ENCODE measurements around the gene SERINC4. TPM values are rescaled to one million over a fixed set of nuclear protein-coding genes. Genes with fewer than 3 reads are reported as not detected.
A peak's percentile ranks its signal among the peaks of the same experiment; 100 is the strongest.

Gene SERINC4
- total and polyA plus RNA-seq, 2 of the 4 experiments (the other 2 are of a cell fraction) = under 0.01 to 0.09 TPM

DNA sequence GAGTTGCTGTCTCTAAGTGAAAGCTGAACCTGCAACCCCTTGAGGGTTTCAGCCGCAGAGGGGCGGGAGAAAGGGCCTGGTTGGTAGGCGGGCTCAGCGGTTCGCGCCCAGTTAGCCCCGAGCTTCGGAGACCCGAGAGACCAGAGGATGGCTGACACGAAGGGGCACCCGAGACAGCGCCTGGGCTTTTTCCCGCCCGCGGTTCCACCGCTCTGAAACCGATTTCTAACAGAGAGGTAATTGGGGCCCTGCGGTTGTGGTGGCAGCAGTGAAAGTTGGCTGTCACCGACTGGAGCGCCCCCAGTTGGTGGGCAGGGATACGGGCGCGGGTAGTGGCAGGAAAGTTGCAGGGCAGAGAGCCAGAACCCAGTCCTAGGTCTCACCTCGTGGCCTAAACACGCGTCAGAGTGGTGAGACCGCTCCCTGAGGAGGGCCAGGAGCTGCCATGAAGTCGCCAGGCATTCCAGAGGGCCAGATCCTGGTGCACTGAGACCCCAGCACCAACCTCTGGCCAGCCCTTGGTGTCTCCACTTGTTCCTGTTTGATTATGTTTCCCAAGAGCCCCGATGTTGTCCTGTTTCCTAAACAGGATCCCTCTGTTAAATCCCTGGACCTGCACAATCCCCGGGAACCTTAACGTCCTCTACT, 22.6 kb downstream of the SERINC4 start:
- H3K9me1 ChIP-seq (ENCODE audit: insufficient read depth, low read length) = 0 out of 2 replicates have a peak, but pooled peaks cover 4% of the 10 kb centered on the region
- peak overlapping the region; percentile 84 for H2AK9ac ChIP-seq (replicated peaks; ENCODE audit: low read depth, low read length, poor library complexity)
- POLR2A ChIA-PET (ENCODE audit: unreplicated experiment) = interaction anchor here (0.6 kb wide), 1 partner anchor 17 kb away, joined by 7 read pairs; no protein-coding TSS in a partner anchor
- CTCF ChIA-PET = interaction anchor here (0.8 to 1.0 kb wide), 5 partner anchors 8 to 15 kb away, joined by 3 to 5 read pairs (median 3); partner anchors contain the start of gene SERF2
- H3K14ac ChIP-seq (replicated peaks; ENCODE audit: low read depth, low read length) = peak overlapping the region; percentile 83
- intact Hi-C loops (cut with micrococcal nuclease) = loop anchor here (10.0 kb wide), 1 partner anchor 263 kb away; the partner anchor contains the start of gene MAP1A
- TF ChIP-seq MAZ (IDR thresholded peaks at IDR 0.05; ENCODE audit: borderline replicate concordance, low read depth, low read length) (peak; percentile 51; the same call in 1 of the 2 replicates), MXI1 (IDR thresholded peaks at IDR 0.05; ENCODE audit: borderline replicate concordance, low read depth, low read length) (0 out of 2 replicates have a peak, but pooled peaks have one; percentile 21), CEBPB (IDR thresholded peaks at IDR 0.05; ENCODE audit: low read depth, low read length) (no peak), RAD21 (IDR thresholded peaks at IDR 0.05; ENCODE audit: low read length) (peak; percentile 34), BHLHE40 (IDR thresholded peaks at IDR 0.05; ENCODE audit: low read depth, low read length) (no peak)
- TF ChIP-seq, protein P1, sequence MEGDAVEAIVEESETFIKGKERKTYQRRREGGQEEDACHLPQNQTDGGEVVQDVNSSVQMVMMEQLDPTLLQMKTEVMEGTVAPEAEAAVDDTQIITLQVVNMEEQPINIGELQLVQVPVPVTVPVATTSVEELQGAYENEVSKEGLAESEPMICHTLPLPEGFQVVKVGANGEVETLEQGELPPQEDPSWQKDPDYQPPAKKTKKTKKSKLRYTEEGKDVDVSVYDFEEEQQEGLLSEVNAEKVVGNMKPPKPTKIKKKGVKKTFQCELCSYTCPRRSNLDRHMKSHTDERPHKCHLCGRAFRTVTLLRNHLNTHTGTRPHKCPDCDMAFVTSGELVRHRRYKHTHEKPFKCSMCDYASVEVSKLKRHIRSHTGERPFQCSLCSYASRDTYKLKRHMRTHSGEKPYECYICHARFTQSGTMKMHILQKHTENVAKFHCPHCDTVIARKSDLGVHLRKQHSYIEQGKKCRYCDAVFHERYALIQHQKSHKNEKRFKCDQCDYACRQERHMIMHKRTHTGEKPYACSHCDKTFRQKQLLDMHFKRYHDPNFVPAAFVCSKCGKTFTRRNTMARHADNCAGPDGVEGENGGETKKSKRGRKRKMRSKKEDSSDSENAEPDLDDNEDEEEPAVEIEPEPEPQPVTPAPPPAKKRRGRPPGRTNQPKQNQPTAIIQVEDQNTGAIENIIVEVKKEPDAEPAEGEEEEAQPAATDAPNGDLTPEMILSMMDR (conservative IDR thresholded peaks at IDR 0.05; ENCODE audit: low read depth, low read length) = peak; percentile 69
- H3K36me3 ChIP-seq (ENCODE audit: control insufficient read depth, insufficient read depth, low read length) = peaks cover 8% of the 10 kb centered on the region
- H3K56ac ChIP-seq (ENCODE audit: extremely low read depth, insufficient read depth, low read length) = peak overlapping the region; percentile 86
- ATAC-seq (ENCODE audit: low read depth) (peak; percentile 88), DNase-seq (peak; percentile 55)
- H3K4me2 ChIP-seq (ENCODE audit: low read depth, low read length) = peak overlapping the region; percentile 97
- H4K91ac ChIP-seq (ENCODE audit: insufficient read depth, low read depth, low read length) = no peak overlapping the region; the same call in 1 of the 2 replicates
- H2BK20ac ChIP-seq (ENCODE audit: low read depth, low read length) = no peak overlapping the region
- H2AFZ ChIP-seq (replicated peaks; ENCODE audit: low read length, poor library complexity) = peak overlapping the region; percentile 96
- peak overlapping the region; percentile 78 for H2BK120ac ChIP-seq (ENCODE audit: low read depth, low read length)
- peak overlapping the region; percentile 56 for H3K27ac ChIP-seq (ENCODE audit: insufficient read depth, low read length)
- peaks cover 5% of the 10 kb centered on the region; the same call in 1 of the 2 replicates for H3K4me1 ChIP-seq (ENCODE audit: control insufficient read depth, insufficient read depth, low read length)
- H2BK5ac ChIP-seq (ENCODE audit: low read depth, low read length, poor library complexity, severe bottlenecking) = peak overlapping the region; percentile 69
- H3K4ac ChIP-seq (ENCODE audit: low read depth, low read length) = peak overlapping the region; percentile 70; the same call in 1 of the 2 replicates
- in situ Hi-C loops (cut with MboI; ENCODE audit: low sequenced_read_pairs) = no loop called here
- no peaks in the 10 kb centered on the region; the same call in 1 of the 2 replicates for H4K20me1 ChIP-seq (ENCODE audit: insufficient read depth, low read length)
- peaks cover 0 to 6% of the 10 kb centered on the region in 2 experiments; a peak in 1 of 4 replicates for H3K79me1 ChIP-seq (ENCODE audit: low read depth in 1 of 2, low read length in 2 of 2)
- dilution Hi-C loops (cut with HindIII; ENCODE audit: low sequenced_read_pairs, unreplicated experiment) = no loop called here
- H3K18ac ChIP-seq (ENCODE audit: low read depth, low read length) = 0 out of 2 replicates have a peak overlapping the region, but pooled peaks have one; percentile 7
- peak overlapping the region; percentile 61 for H3K9ac ChIP-seq (ENCODE audit: low read depth, low read length)
- H3K27me3 ChIP-seq (ENCODE audit: control insufficient read depth, insufficient read depth, low read length) = no peaks in the 10 kb centered on the region
- peak overlapping the region; percentile 78 for H3K23ac ChIP-seq (ENCODE audit: low read depth, low read length)
- no peaks in the 10 kb centered on the region for H3K9me3 ChIP-seq (ENCODE audit: control insufficient read depth, insufficient read depth, low read length)
- peak overlapping the region; percentile 84; the same call in 1 of the 2 replicates for H4K5ac ChIP-seq (ENCODE audit: low read depth, low read length)
- H2BK15ac ChIP-seq (ENCODE audit: low read depth, low read length) = peak overlapping the region; percentile 31; the same call in 1 of the 3 replicates
- no peak overlapping the region; the same call in 1 of the 2 replicates for H2AK5ac ChIP-seq (ENCODE audit: low read depth, low read length)
- peak overlapping the region; percentile 74 for H3K4me3 ChIP-seq (ENCODE audit: insufficient read depth, low read depth, low read length)
- 4% methylated on average over 4 of the region's 31 CpGs; no CpG with 5 or more reads in 1 of the 2 experiments for WGBS, 2 experiments (ENCODE audit: extremely low coverage in 2 of 2, insufficient read length in 1 of 2)
- BruUV-seq (replicated peaks) = no TSS peak
- H4K8ac ChIP-seq (ENCODE audit: low read depth in 2 of 2, low read length in 2 of 2) = peak overlapping the region; percentile 20 to 90; a peak in 3 of 4 replicates

Measured in IMR-90 (cell line).